ENCODE data around the gene PRKAR1B. TPM values are rescaled to one million over a fixed set of nuclear protein-coding genes. Genes with fewer than 3 reads are reported as not detected.

PRKAR1B gene
- polyA plus RNA-seq, 3 donors from 2014 or later = 3.0 to 6.1 (median 3.9) TPM

DNA sequence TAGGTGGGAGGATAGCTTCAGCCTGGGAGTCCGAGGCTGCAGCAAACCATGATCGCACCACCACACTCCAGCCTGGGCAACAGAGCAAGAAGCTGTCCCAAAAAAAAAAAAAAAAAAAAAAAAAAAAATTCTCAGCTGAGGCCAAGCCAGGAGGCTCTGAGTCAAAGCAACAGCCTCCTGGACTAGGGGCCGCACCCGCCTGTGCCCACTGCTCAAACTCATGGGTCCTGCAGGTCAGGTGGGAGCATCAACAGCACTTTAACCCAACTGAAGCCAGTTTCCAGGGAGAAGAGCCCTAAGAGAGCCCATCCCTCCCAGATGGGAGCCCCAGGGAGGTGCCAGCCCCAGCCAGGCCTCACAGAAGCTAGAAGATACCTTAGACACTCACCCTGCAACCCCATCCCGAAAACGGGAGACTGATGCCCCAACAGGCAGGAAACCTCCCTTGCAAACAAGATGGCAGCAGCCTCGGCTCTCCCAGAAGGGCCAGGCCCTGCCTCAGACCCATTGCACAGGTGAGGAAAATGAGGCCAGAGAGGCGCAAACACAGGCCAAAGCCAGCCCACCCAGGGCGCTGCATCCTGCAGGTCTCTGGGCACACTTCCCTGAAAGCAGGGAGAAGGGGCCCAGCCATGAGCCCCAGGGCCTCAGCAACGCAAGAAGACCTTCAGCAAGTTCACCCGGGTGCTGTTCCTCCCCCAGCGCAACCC, 218.5 kb downstream of the PRKAR1B start:
- no peaks in the 10 kb centered on the region for H3K9me3 Mint-ChIP-seq
- H3K27me3 Mint-ChIP-seq (ENCODE audit: low read depth in 3 of 3) = peaks cover 0 to 3% (median 2%) of the 10 kb centered on the region in 3 donors
- H3K4me1 Mint-ChIP-seq = no peaks in the 10 kb centered on the region
- no peak for DNase-seq
- H3K4me3 Mint-ChIP-seq = no peak overlapping the region
- H3K27ac Mint-ChIP-seq = no peak overlapping the region
- H3K36me3 Mint-ChIP-seq = no peaks in the 10 kb centered on the region

DNA sequence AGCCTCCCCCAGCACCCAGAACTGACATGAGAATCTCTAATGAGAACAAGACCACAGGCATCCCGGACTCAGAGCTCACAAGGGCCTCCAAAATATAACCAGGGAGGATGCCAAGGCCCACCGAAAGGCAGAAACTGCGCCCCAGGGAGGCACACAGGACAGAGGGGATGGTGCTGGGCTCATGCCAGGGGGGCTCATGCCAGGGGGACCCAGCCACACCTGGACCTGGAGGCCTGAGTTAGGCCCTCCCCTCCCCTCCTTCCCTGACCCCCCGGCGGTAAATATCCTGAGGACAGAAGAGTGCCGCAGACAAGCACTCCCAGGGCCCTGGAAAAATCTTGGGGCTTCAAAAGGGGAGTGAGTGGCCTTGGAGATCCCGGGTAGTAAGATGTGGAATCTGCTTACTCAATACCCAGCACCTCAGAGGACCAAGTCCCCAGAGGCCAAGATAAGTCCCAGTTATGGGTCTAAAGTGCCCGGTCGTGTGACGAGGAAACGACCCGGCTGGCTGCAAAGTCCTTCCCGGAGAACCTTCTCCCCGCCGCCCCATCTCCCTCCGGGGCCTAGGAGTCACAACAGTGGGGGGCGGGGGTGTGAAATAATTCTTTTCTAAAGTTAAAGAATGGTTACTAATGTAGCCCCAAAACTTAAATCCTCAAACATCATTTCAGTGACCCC, 219.3 kb downstream of the PRKAR1B start:
- no peak overlapping the region for H3K27ac Mint-ChIP-seq
- H3K36me3 Mint-ChIP-seq = no peaks in the 10 kb centered on the region
- H3K27me3 Mint-ChIP-seq (ENCODE audit: low read depth in 3 of 3) = peaks cover 0 to 3% (median 2%) of the 10 kb centered on the region in 3 donors
- H3K4me1 Mint-ChIP-seq = no peaks in the 10 kb centered on the region
- no peak overlapping the region for H3K4me3 Mint-ChIP-seq
- no peaks in the 10 kb centered on the region for H3K9me3 Mint-ChIP-seq
- no peak for DNase-seq

- H3K27ac Mint-ChIP-seq = no peak overlapping the region
- H3K9me3 Mint-ChIP-seq = no peaks in the 10 kb centered on the region
- H3K4me1 Mint-ChIP-seq = no peaks in the 10 kb centered on the region
- H3K4me3 Mint-ChIP-seq = no peak overlapping the region
- DNase-seq = no peak
- peaks cover 0 to 2% (median 0%) of the 10 kb centered on the region in 3 donors for H3K27me3 Mint-ChIP-seq (ENCODE audit: low read depth in 3 of 3)
- H3K36me3 Mint-ChIP-seq = no peaks in the 10 kb centered on the region
These were observed 220.0 kb downstream of the PRKAR1B start for GRCh38 chr7:506921-507622.

- Mint-ChIP-seq H3K9me3 (no peaks in the 10 kb centered on the region), H3K36me3 (no peaks in the 10 kb centered on the region), H3K27ac (no peak overlapping the region), H3K4me1 (no peaks in the 10 kb centered on the region), H3K27me3 (ENCODE audit: low read depth in 3 of 3) (peaks cover 0 to 2% (median 0%) of the 10 kb centered on the region in 3 donors), H3K4me3 (no peak overlapping the region)
- no peak for DNase-seq
These were observed 220.7 kb downstream of the PRKAR1B start for GRCh38 chr7:506391-506831.

GRCh38 chr7:505171-505570, 221.9 kb downstream of the PRKAR1B start:
- H3K4me1 Mint-ChIP-seq = no peaks in the 10 kb centered on the region
- no peaks in the 10 kb centered on the region for H3K36me3 Mint-ChIP-seq
- no peak for DNase-seq
- H3K4me3 Mint-ChIP-seq = no peak overlapping the region
- peaks cover 0 to 2% (median 0%) of the 10 kb centered on the region in 3 donors for H3K27me3 Mint-ChIP-seq (ENCODE audit: low read depth in 3 of 3)
- H3K27ac Mint-ChIP-seq = no peak overlapping the region
- H3K9me3 Mint-ChIP-seq = no peaks in the 10 kb centered on the region

DNA sequence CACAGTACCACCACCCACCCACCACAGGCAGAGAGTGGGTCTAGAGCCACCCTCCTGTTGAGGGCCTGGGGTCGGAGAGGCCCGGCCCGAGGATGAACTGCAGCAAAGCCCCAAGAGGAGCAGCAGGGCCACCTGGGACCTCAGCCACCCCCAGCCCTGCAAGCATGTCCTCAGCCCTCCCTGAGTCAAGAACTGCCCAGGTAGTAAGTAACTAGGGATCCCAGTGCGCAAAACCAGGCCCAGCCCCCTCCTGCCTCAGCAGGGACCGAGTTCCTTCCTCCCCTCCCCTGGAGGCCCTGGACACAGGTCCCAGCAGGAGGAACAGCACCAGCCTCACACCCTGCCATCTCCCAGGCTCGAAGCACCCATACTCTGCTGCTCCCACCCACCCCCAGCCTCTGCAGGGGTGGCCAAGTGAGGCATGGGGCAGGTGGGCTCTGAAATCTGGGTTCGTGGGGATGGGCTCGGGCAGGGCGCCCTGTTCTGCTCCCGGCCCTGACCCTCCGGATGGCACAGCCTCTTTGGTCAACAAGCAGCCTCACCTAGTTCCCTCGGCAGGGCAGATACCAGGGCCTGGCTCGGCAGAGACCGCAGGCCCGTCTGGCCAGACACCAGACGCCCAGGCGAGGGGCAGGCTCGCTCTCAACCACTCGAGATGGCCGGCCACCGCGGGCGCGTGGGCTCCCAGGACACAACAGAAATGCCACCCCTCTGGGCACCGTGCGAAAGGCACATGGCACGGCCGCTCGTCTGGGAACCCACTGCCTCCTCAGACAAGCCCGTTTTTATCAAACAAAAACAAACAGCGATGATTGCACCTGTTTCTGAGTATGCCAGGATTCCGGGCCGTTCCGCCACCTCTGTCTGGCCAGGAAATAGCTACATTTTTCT, 222.6 kb downstream of the PRKAR1B start:
- Mint-ChIP-seq H3K36me3 (no peaks in the 10 kb centered on the region), H3K27ac (no peak overlapping the region), H3K27me3 (ENCODE audit: low read depth in 3 of 3) (peaks cover 0 to 2% (median 0%) of the 10 kb centered on the region in 3 donors), H3K9me3 (no peaks in the 10 kb centered on the region), H3K4me3 (no peak overlapping the region), H3K4me1 (no peaks in the 10 kb centered on the region)
- no peak for DNase-seq

- peaks cover 0 to 2% (median 0%) of the 10 kb centered on the region in 3 donors for H3K27me3 Mint-ChIP-seq (ENCODE audit: low read depth in 3 of 3)
- H3K36me3 Mint-ChIP-seq = no peaks in the 10 kb centered on the region
- no peak overlapping the region for H3K27ac Mint-ChIP-seq
- DNase-seq = no peak
- no peaks in the 10 kb centered on the region for H3K4me1 Mint-ChIP-seq
- H3K4me3 Mint-ChIP-seq = no peak overlapping the region
- H3K9me3 Mint-ChIP-seq = no peaks in the 10 kb centered on the region
These were observed 223.4 kb downstream of the PRKAR1B start for GRCh38 chr7:503575-504111.

- Mint-ChIP-seq H3K27ac (no peak overlapping the region), H3K4me1 (no peaks in the 10 kb centered on the region), H3K27me3 (ENCODE audit: low read depth in 3 of 3) (peaks cover 0 to 3% (median 2%) of the 10 kb centered on the region in 3 donors), H3K36me3 (no peaks in the 10 kb centered on the region), H3K9me3 (no peaks in the 10 kb centered on the region), H3K4me3 (no peak overlapping the region)
- no peak for DNase-seq
These were observed 224.8 kb downstream of the PRKAR1B start for GRCh38 chr7:502296-502695.

DNA sequence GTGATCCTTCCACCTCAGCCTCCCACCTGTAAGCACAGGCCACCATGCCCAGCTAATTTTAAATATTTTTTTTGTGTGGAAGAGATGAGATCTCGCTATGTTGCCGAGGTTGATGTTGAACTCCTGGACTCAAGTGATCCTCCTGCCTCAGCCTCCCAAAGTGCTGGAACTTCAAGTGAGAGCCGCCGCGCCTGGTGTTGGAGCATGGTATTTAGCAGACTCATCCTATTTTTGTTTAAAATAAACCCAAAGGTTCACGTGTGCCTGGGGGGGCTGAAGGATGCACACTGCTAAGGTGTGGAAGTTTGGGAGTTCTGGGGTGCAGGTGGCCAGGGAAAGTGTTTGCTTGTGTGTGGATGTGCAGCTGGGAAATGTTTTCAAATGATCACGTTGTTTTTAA, 225.6 kb downstream of the PRKAR1B start:
- DNase-seq = no peak
- peaks cover 0 to 3% (median 2%) of the 10 kb centered on the region in 3 donors for H3K27me3 Mint-ChIP-seq (ENCODE audit: low read depth in 3 of 3)
- no peak overlapping the region for H3K4me3 Mint-ChIP-seq
- H3K4me1 Mint-ChIP-seq = no peaks in the 10 kb centered on the region
- no peaks in the 10 kb centered on the region for H3K36me3 Mint-ChIP-seq
- H3K9me3 Mint-ChIP-seq = no peaks in the 10 kb centered on the region
- H3K27ac Mint-ChIP-seq = no peak overlapping the region

DNA sequence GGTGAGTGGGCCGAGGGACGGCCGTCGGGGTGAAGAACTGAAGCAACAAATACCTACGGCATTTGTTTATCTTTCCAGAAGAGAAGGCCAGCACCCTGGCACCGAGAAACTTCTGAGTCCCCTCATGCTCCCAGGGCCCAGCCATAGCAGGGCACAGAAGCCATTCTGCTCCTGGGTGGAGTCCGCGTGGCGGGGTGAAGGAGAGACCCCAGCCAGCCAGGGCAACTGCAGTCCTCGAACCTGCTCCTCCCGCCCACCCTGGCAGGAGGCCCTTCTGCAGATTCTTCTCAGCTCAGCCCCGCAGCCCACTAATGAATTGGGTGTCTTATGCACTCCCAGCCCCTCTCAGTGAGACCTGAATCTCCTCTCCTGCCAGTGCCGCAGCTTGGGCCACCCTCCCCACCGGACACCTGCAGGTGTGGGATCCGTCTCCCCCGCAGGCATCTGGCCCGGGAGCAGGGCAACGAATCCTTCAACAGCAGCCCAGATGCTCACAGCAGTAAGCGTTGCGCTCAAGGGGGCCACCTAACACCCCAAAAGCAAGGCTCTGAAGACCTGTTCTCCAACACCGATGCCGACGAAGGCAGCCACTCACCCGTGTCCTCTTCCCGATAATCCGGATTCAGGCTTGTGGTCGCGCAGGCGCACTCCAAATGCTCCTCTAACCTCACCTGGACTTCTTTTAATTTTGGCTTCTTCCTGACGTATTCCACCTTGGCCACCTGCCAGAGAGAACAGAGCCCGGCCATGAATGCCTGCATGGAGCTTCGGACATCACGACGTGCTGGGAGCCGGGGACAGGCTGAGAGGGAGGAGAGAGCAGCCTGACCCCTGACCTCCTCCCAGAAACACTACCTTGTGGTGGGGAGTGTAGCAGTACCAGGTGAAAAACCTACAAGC, 226.3 kb downstream of the PRKAR1B start:
- H3K27ac Mint-ChIP-seq = no peak overlapping the region
- H3K36me3 Mint-ChIP-seq = no peaks in the 10 kb centered on the region
- no peak for DNase-seq
- no peak overlapping the region for H3K4me3 Mint-ChIP-seq
- no peaks in the 10 kb centered on the region for H3K4me1 Mint-ChIP-seq
- H3K27me3 Mint-ChIP-seq (ENCODE audit: low read depth in 3 of 3) = peaks cover 0 to 2% (median 2%) of the 10 kb centered on the region in 3 donors
- H3K9me3 Mint-ChIP-seq = no peaks in the 10 kb centered on the region

DNA sequence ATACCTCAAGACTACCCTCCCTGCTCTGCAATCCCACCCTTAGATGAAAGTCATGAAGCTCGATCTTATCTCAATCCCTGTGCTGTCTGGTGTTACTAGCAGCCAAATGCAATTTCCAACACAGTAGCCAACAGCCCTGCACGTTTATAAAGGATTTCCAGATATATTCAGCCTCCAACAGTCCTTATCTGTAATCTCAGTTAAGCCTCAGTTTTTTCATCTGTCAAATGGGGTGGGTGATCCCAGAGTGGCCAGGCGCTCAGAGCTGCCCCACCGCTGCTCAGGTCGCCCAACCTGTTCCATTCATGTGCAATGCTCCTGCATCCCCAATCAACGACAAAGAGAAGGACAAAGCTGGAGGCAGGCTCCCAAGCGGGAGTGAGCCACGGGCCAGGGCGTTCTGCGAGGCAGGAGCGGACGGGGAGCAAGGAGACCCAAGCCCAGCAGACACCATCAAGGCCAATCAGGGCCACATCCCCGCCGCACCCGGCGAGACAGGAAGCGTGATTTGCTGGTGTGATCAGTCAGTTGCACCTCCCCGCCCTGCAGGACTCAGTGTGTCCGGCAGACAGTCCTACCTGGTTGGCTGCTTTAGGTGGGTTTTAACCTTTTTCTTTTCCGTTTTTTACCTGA, 227.1 kb downstream of the PRKAR1B start:
- H3K36me3 Mint-ChIP-seq = no peaks in the 10 kb centered on the region
- no peak overlapping the region for H3K27ac Mint-ChIP-seq
- H3K4me1 Mint-ChIP-seq = no peaks in the 10 kb centered on the region
- peaks cover 0 to 2% (median 1%) of the 10 kb centered on the region in 3 donors for H3K27me3 Mint-ChIP-seq (ENCODE audit: low read depth in 3 of 3)
- DNase-seq = no peak
- no peak overlapping the region for H3K4me3 Mint-ChIP-seq
- no peaks in the 10 kb centered on the region for H3K9me3 Mint-ChIP-seq
